Hair follicle dermal papilla cell (primary cell): ENCODE measurements around the gene TTC5. TPM values are rescaled to one million over a fixed set of nuclear protein-coding genes. Genes with fewer than 3 reads are reported as not detected.

Experiments used
- small RNA-seq: library from RNA; depleted of rRNA; stranded (forward); fragments of <200 nt; gene quantifications from one replicate; pipeline ENCODE3, GENCODE V24; 2012
- total RNA-seq: library from RNA; depleted of rRNA; stranded (reverse); fragments of >200 nt; gene quantifications from 2 replicates; pipeline ENCODE4 v1.2.3, GENCODE V29; 2012

The TTC5 gene, protein sequence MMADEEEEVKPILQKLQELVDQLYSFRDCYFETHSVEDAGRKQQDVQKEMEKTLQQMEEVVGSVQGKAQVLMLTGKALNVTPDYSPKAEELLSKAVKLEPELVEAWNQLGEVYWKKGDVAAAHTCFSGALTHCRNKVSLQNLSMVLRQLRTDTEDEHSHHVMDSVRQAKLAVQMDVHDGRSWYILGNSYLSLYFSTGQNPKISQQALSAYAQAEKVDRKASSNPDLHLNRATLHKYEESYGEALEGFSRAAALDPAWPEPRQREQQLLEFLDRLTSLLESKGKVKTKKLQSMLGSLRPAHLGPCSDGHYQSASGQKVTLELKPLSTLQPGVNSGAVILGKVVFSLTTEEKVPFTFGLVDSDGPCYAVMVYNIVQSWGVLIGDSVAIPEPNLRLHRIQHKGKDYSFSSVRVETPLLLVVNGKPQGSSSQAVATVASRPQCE
- 15.3 and 20.5 TPM in 2 replicates for total RNA-seq

DNA sequence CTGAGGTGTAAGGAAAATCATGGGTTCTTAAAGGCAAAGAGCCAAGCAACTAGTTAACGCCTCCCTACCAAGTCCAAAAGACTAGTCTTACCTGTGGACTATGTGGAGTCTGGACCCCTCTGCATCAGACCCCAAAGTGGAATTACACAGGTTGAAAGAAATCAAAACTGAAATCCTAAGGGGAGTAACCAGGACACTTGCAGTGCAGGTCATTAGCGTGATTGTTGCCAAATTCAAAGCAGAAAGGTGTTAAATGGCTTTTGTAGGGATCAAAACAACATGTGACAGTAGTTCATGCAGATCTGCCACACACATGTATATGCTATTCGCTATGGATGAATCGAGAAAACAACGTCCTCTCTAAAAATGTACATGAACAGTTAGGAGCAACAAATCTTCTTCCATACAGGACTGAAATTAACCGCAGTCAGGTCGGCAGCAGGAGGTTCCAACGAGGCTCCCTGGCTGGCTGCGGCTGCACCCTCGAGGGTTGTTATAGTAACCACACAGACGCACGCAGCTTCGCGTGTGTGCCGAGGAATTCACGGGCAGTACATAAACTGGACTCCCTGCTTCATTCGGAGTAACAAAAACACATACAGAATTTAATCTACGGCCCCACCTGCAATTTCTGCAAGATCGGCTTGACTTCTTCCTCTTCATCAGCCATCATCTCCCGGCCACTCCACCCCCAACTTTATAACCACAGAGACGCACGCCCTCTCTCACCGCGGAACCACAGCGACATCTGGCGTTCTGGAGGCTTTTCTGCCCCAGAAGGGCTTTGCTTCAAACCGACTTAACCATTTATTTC, at the start of gene TTC5:
TTC5 (minus strand) TSS at position 687 of the 814 bp plus-strand sequence; CDS start at position 673, 14 bp downstream.

DNA sequence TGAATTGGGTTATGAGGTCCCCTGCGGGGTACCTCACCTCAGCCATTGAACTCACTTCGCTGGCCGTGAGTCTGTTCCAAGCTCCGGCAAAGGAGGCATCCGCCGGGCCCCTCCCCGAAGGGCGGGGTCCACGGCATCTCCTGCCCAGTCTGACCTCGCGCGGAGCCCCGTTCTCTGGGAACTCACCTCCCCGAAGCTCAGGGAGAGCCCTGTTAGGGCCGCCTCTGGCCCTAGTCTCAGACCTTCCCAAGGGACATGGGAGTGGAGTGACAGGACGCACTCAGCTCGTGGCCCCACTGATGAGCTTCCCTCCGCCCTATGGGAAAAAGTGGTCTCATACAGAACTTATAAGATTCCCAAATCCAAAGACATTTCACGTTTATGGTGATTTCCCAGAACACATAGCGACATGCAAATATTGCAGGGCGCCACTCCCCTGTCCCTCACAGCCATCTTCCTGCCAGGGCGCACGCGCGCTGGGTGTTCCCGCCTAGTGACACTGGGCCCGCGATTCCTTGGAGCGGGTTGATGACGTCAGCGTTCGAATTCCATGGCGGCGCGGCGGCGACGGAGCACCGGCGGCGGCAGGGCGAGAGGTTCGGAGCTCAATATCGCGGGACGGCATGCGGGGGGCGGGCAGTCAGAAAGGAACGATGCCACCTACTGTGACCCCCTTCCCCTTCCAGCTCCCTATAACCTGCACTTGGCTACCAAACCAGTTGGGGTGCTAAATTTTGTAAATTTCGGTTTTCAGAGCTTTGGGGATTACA, 37.5 kb upstream of the TTC5 start, which contains the start of gene PARP2:
PARP2 (plus strand) TSS at position 544 of the 770 bp plus-strand sequence; CDS start at position 551, 7 bp downstream.

DNA sequence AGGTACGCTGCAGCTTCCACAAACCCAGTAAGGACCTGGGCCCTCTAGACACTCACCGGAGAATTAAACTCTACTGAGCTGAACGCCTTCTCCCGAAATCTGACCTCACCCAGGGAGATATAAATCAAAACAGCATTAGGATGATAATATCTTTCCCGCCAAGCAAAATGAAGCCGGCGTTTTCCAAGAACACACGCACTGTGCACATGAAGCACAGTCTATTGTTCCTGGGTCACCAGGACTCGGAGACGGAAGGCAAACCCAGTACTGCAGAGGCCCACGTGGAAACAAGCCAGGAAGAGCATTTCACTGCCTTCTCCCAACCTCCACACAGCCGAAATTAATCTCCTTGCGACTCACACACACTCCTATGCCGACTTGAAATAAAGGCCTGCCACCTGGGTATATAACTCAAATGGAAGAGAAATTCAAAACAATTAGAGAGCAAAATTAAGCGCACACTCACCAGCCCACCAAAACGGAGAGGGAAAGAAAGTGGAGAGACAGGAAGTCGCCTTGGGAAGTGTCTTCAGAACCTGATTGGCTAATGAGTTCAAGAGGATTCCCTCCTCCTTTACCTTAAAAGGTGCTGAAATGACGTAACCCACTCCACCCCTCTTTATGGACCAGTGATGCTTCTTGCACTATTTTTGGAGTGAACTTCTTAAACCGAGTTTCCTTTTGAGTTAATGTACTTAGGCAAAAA, 27.2 kb upstream of the TTC5 start, which contains the start of gene CCNB1IP1:
CCNB1IP1 (minus strand) TSS at position 492 of the 706 bp plus-strand sequence. CDS start 16,756 bp downstream, outside the sequence.

Small RNA genes within 50 kb of the gene (small RNA-seq; reads per million reads assigned to genes)
- 11.7 reads per million, percentile 92 among the genes with 10 or more reads in this experiment for gene SNORA79B
- 196 reads per million, percentile 99 among the genes with 10 or more reads in this experiment for gene SNORD126

Other genes with a start within 250 kb of the TTC5 start
- not detected in 2 replicates for gene OR4L1, start 245.9 kb downstream of the TTC5 start, total RNA-seq
- gene OR4K17, start 195.2 kb downstream of the TTC5 start, total RNA-seq = not detected in 2 replicates
- gene OR4N5, start 167.1 kb downstream of the TTC5 start, total RNA-seq = not detected in 2 replicates
- not detected in 2 replicates for gene OR11G2, start 115.1 kb downstream of the TTC5 start, total RNA-seq
- not detected in 2 replicates for gene OR11H6, start 82.2 kb downstream of the TTC5 start, total RNA-seq
- gene OR11H7, start 77.0 kb downstream of the TTC5 start, total RNA-seq = not detected in 2 replicates
- not detected in 2 replicates for gene OR11H4, start 66.7 kb downstream of the TTC5 start, total RNA-seq
- 48.2 and 48.5 TPM in 2 replicates for gene CCNB1IP1, start 27.3 kb upstream of the TTC5 start, total RNA-seq
- gene PARP2, start 37.7 kb upstream of the TTC5 start, total RNA-seq = 4.6 and 7.6 TPM in 2 replicates
- 32.8 and 34.5 TPM in 2 replicates for gene TEP1, start 107.5 kb upstream of the TTC5 start, total RNA-seq
- gene KLHL33, start 130.2 kb upstream of the TTC5 start, total RNA-seq = 0.32 and 0.49 TPM in 2 replicates
- gene OSGEP, start 148.9 kb upstream of the TTC5 start, total RNA-seq = 36.8 and 41.7 TPM in 2 replicates
- 81.6 and 91.2 TPM in 2 replicates for gene APEX1, start 149.3 kb upstream of the TTC5 start, total RNA-seq
- 31.6 and 35.6 TPM in 2 replicates for gene PIP4P1, start 155.5 kb upstream of the TTC5 start, total RNA-seq
- 9.9 and 13.4 TPM in 2 replicates for gene PNP, start 163.5 kb upstream of the TTC5 start, total RNA-seq
- not detected in 2 replicates for gene RNASE10, start 199.6 kb upstream of the TTC5 start, total RNA-seq